Measurements from ENCODE around the gene IL22RA1. TPM values are rescaled to one million over a fixed set of nuclear protein-coding genes. Genes with fewer than 3 reads are reported as not detected.

IL22RA1 gene
- total RNA-seq, 1 donor from 2014 or later, result 0.87 TPM

DNA sequence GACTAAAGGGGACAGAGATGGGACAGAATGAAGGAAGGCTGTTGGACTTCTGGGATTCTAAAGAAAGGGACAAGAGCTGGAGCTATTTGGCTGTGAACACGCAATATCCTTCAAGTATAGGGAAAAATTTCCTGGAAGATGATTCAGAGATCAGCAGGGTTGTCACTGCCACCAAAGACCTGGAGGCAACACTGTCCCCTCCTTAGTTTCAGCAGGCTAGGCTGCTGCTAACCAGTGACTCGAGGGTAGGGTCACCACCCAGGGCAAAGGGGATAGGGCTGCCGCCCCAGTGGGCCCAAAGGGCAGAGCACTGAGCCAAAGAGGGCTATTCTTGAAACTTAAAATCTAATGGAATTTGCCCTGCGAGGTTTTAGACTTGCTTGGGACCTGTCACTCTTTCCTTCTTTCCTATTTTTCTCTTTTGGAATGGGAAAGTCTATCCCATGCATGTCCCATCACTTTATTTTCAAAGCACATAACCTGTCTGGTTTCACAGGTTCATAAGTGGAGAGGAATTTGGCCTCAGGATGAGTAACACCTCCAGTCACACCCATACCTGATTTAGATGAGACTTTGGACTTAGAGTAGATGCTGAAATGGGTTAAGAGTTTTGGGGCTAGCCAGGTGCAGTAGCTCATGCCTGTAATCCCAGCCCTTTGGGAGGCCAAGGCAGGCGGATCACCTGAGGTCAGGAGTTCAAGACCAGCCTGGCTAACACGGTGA lies 32.3 kb upstream of the IL22RA1 start:
- DNase-seq (no peak), ATAC-seq (no peak)
- intact Hi-C loops (cut with DNase I), result no loop called here
- H3K36me3 ChIP-seq, result no peaks in the 10 kb centered on the region
- no peaks in the 10 kb centered on the region for H3K9me3 ChIP-seq
- no peak overlapping the region for H3K27ac ChIP-seq
- H3K4me3 ChIP-seq, result no peak overlapping the region
- H3K4me1 ChIP-seq, result no peaks in the 10 kb centered on the region
- no peaks in the 10 kb centered on the region for H3K27me3 ChIP-seq
- TF ChIP-seq, protein P1, sequence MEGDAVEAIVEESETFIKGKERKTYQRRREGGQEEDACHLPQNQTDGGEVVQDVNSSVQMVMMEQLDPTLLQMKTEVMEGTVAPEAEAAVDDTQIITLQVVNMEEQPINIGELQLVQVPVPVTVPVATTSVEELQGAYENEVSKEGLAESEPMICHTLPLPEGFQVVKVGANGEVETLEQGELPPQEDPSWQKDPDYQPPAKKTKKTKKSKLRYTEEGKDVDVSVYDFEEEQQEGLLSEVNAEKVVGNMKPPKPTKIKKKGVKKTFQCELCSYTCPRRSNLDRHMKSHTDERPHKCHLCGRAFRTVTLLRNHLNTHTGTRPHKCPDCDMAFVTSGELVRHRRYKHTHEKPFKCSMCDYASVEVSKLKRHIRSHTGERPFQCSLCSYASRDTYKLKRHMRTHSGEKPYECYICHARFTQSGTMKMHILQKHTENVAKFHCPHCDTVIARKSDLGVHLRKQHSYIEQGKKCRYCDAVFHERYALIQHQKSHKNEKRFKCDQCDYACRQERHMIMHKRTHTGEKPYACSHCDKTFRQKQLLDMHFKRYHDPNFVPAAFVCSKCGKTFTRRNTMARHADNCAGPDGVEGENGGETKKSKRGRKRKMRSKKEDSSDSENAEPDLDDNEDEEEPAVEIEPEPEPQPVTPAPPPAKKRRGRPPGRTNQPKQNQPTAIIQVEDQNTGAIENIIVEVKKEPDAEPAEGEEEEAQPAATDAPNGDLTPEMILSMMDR (IDR thresholded peaks at IDR 0.05), result no peak

- Histone ChIP-seq H3K4me1 (no peaks in the 10 kb centered on the region), H3K4me3 (no peak overlapping the region), H3K27me3 (no peaks in the 10 kb centered on the region), H3K36me3 (no peaks in the 10 kb centered on the region), H3K9me3 (no peaks in the 10 kb centered on the region), H3K27ac (no peak overlapping the region)
- DNase-seq (no peak), ATAC-seq (peak; percentile 65)
- TF ChIP-seq, protein P1 (IDR thresholded peaks at IDR 0.05), result no peak
- intact Hi-C loops (cut with DNase I), result no loop called here
Observed at GRCh38 chr1:24173638-24174575, 31.0 kb upstream of the IL22RA1 start.

DNA sequence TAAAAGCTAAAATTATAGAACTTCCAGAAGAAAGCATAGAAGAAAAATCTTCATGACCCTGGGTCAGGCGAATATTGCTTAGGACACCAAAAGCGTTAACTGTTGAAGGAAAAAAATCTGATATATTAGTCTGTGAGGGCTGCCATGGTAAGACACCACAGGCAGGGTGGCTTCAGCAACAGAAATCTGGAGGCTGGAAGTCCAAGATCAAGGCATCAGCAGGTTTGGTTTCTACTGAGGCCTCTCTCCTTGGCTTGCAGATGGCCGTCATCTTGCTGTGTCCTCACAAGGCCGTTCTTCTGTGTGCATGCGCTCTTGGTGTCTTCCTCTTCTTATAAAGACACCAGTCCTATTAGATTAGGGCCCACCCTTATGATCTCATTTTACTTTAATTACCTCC lies 29.7 kb upstream of the IL22RA1 start:
- TF ChIP-seq, protein P1 (IDR thresholded peaks at IDR 0.05), result no peak
- H3K36me3 ChIP-seq, result no peaks in the 10 kb centered on the region
- no peak overlapping the region for H3K27ac ChIP-seq
- no peak for ATAC-seq
- intact Hi-C loops (cut with DNase I), result no loop called here
- H3K4me1 ChIP-seq, result no peaks in the 10 kb centered on the region
- no peak overlapping the region for H3K4me3 ChIP-seq
- no peaks in the 10 kb centered on the region for H3K9me3 ChIP-seq
- no peak for DNase-seq
- no peaks in the 10 kb centered on the region for H3K27me3 ChIP-seq

DNA sequence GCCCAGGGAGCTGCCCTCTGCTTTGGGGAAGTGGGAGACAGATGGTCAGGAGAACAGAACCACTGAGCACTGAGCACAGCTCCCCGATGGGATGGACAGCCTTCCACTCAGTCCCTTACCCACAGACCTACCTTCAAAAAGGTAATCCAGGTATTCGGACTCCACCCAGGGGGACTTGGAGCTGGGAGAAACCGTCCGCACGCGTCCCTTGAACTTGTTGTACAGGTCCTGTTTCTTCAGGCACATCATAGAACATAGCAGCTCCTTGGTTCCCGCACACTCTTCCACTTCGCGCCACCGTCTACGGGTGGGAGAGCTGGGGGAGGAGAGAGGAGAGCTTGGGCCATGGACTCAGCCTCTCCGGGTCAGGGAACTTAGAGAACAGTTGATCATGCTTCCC lies 26.3 kb upstream of the IL22RA1 start:
- no peak for DNase-seq
- Histone ChIP-seq H3K36me3 (no peaks in the 10 kb centered on the region), H3K27me3 (no peaks in the 10 kb centered on the region), H3K4me1 (no peaks in the 10 kb centered on the region), H3K9me3 (no peaks in the 10 kb centered on the region), H3K4me3 (no peak overlapping the region), H3K27ac (no peak overlapping the region)
- intact Hi-C loops (cut with DNase I), result no loop called here
- no peak for ATAC-seq
- TF ChIP-seq, protein P1 (IDR thresholded peaks at IDR 0.05), result no peak

DNA sequence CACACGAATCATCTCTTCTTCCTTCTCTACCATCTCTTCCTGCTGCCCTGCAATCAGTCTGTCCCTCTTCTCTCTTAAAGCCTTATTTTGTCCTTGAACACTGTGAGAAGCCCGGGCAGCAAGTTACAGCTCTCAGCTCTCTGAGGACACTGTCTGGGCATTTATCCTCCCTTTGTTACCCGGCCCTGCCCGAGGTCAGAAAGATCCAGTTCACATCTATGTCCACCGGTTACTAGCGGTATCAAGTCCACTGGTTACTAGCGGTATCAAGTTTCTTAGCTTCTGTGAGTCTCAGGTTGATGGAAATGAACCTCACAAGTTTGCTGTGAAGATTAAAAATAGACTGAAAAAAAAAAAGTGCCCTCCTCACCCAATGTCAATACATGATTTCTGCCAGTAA lies 25.3 kb upstream of the IL22RA1 start:
- Histone ChIP-seq H3K27me3 (no peaks in the 10 kb centered on the region), H3K27ac (no peak overlapping the region), H3K9me3 (no peaks in the 10 kb centered on the region), H3K36me3 (no peaks in the 10 kb centered on the region), H3K4me1 (no peaks in the 10 kb centered on the region), H3K4me3 (no peak overlapping the region)
- intact Hi-C loops (cut with DNase I), result no loop called here
- DNase-seq (no peak), ATAC-seq (no peak)
- TF ChIP-seq, protein P1 (IDR thresholded peaks at IDR 0.05), result no peak

All from upper lobe of right lung (tissue), 1 donor.